A549 (cell line): ENCODE measurements around the gene XRRA1. TPM values are rescaled to one million over a fixed set of nuclear protein-coding genes. Genes with fewer than 3 reads are reported as not detected.
"Not testable (repeated sequence)": the region's sequence is repeated elsewhere in the genome, so short reads cannot be mapped to it uniquely, and the experiment has no call there.

ENCODE experiments used
- ATAC-seq, 2 experiments: fragments of 200-7000 bp in 1 of 2; fragments of >200 bp in 1 of 2; cut with Nextera tagmentation in 1 of 2; cut with Tn5 transposase in 1 of 2; 3 replicates each; pipeline versions ENCODE4 v1.8.0 to v1.9.1; 2018 to 2020; ENCODE audit warnings: mild to moderate bottlenecking in 1 of 2, moderate library complexity in 1 of 2
- CTCF ChIA-PET: fragments of 300-600 bp; sonication (Branson Sonifier 250); formaldehyde crosslinking; extraction: SDS; loops from one replicate; lab custom pipeline; 2021; ENCODE audit warnings: antibody characterized with exemption, inconsistent platforms; lab: Yijun Ruan, JAX
- POLR2A ChIA-PET: fragments of 350-600 bp; formaldehyde crosslinking; extraction: SDS; loops from one replicate; lab custom pipeline; 2021; ENCODE audit warnings: antibody characterized with exemption, inconsistent platforms; lab: Yijun Ruan, JAX
- DNase-seq, 2 experiments: peaks; one replicate each; pipeline versions ENCODE4 v3.0.0 to v3.0.0-alpha.2; 2011 to 2016; ENCODE audit warnings: low read depth in 1 of 2, low spot score in 1 of 2
- FAIRE-seq: peaks from 2 replicates; lab custom pipeline; 2011; peaks lifted over from hg19 to GRCh38; lab: Jason Lieb, UNC
- H3K27ac ChIP-seq, 2 experiments: fragments of >200 bp; sonication (Bioruptor Twin); formaldehyde crosslinking; 3 replicates each; pipeline ENCODE4 v1.5.1; 2016 to 2017
- H3K4me1 ChIP-seq: fragments of >200 bp; sonication (Bioruptor Twin); formaldehyde crosslinking; 3 replicates; pipeline ENCODE4 v1.6.1; 2016
- H3K4me2 ChIP-seq: fragments of >200 bp; sonication (Bioruptor Twin); formaldehyde crosslinking; 3 replicates; pipeline ENCODE4 v1.6.1; 2016
- H3K4me3 ChIP-seq: fragments of >200 bp; sonication (Bioruptor Twin); formaldehyde crosslinking; 3 replicates; pipeline ENCODE4 v1.5.1; 2016
- H3K9me3 ChIP-seq: fragments of >200 bp; sonication (Bioruptor Twin); formaldehyde crosslinking; 3 replicates; pipeline ENCODE4 v1.6.1; 2016
- BHLHE40 ChIP-seq: IDR thresholded peaks from 2 replicates; pipeline ENCODE4 v1.6.1; 2012; ENCODE audit warnings: low read depth, low read length, inconsistent platforms
- CHD4 ChIP-seq: fragments of 200-600 bp; sonication (generic); IDR thresholded peaks from 2 replicates; pipeline ENCODE4 v1.6.1; 2016; ENCODE audit warnings: antibody characterized with exemption, mild to moderate bottlenecking, borderline replicate concordance
- E2F6 ChIP-seq: IDR thresholded peaks from 2 replicates; pipeline ENCODE4 v1.6.1; 2012; ENCODE audit warnings: low read depth, borderline replicate concordance
- FOSL2 ChIP-seq, 2 experiments: fragments of 450-650 bp in 1 of 2; fragments of >200 bp in 1 of 2; sonication (Bioruptor Twin) in 1 of 2; formaldehyde crosslinking; IDR thresholded peaks; 2 replicates each; pipeline versions ENCODE4 v1.5.0 to v1.6.1; 2016 to 2020; ENCODE audit warnings: mild to moderate bottlenecking in 1 of 2, moderate library complexity in 1 of 2
- FOXS1 ChIP-seq: fragments of 250-450 bp; sonication (Bioruptor Pico); IDR thresholded peaks from 2 replicates; pipeline ENCODE4 v1.5.0; 2020; ENCODE audit warnings: mild to moderate bottlenecking, moderate library complexity
- GATA3 ChIP-seq: IDR thresholded peaks from 2 replicates; pipeline ENCODE4 v1.6.1; 2012; ENCODE audit warnings: borderline replicate concordance
- HEYL ChIP-seq: fragments of 250-450 bp; sonication (Bioruptor Pico); IDR thresholded peaks from 2 replicates; pipeline ENCODE4 v1.8.0; 2021; ENCODE audit warnings: mild to moderate bottlenecking, moderate library complexity
- HMGXB4 ChIP-seq: fragments of 250-450 bp; sonication (Bioruptor Pico); IDR thresholded peaks from 2 replicates; pipeline ENCODE4 v1.5.0; 2021; ENCODE audit warnings: mild to moderate bottlenecking, moderate library complexity, borderline replicate concordance
- HOXA7 ChIP-seq: fragments of 250-450 bp; sonication (Bioruptor Pico); IDR thresholded peaks from 2 replicates; pipeline ENCODE4 v1.5.0; 2020; ENCODE audit warnings: mild to moderate bottlenecking, moderate library complexity
- HOXB5 ChIP-seq: fragments of 250-450 bp; sonication (Bioruptor Pico); IDR thresholded peaks from 2 replicates; pipeline ENCODE4 v1.5.0; 2020; ENCODE audit warnings: mild to moderate bottlenecking, moderate library complexity
- JUNB ChIP-seq: fragments of >200 bp; sonication (Bioruptor Twin); formaldehyde crosslinking; IDR thresholded peaks from 2 replicates; pipeline ENCODE4 v1.6.1; 2016
- KDM1A ChIP-seq: fragments of 200-600 bp; sonication (generic); IDR thresholded peaks from 2 replicates; pipeline ENCODE4 v1.6.1; 2016; ENCODE audit warnings: low read depth, mild to moderate bottlenecking
- KDM5A ChIP-seq: fragments of 200-600 bp; sonication (generic); IDR thresholded peaks from 2 replicates; pipeline ENCODE4 v1.6.1; 2016; ENCODE audit warnings: antibody characterized with exemption, mild to moderate bottlenecking
- MAFK ChIP-seq: fragments of 450-650 bp; IDR thresholded peaks from 2 replicates; pipeline ENCODE4 v1.6.1; 2014; ENCODE audit not compliant: partially characterized antibody
- MYC ChIP-seq: IDR thresholded peaks from 2 replicates; pipeline ENCODE4 v1.6.1; 2012; ENCODE audit warnings: mild to moderate bottlenecking, inconsistent platforms, low read length, improper control_type of control experiment, borderline replicate concordance
- NPAS2 ChIP-seq: fragments of 250-450 bp; sonication (Bioruptor Pico); IDR thresholded peaks from 2 replicates; pipeline ENCODE4 v1.8.0; 2022; ENCODE audit warnings: mild to moderate bottlenecking, moderate library complexity, borderline replicate concordance
- POLR2A ChIP-seq: IDR thresholded peaks from 2 replicates; pipeline ENCODE4 v1.6.1; 2012; ENCODE audit warnings: mild to moderate bottlenecking, low read length
- POLR2AphosphoS2 ChIP-seq: conservative IDR thresholded peaks from 2 replicates; pipeline ENCODE4 v1.6.1; 2012; ENCODE audit warnings: low read length, improper control_type of control experiment, inconsistent platforms
- RARB ChIP-seq: fragments of 250-450 bp; sonication (Bioruptor Pico); IDR thresholded peaks from 2 replicates; pipeline ENCODE4 v1.8.0; 2021; ENCODE audit warnings: mild to moderate bottlenecking, moderate library complexity
- RCOR1 ChIP-seq: fragments of 150-350 bp; IDR thresholded peaks from 2 replicates; pipeline ENCODE4 v1.6.1; 2014; ENCODE audit warnings: antibody characterized with exemption, low read length, low read depth
- SMC3 ChIP-seq: fragments of >200 bp; sonication (Bioruptor Twin); formaldehyde crosslinking; IDR thresholded peaks from 3 replicates; pipeline ENCODE4 v1.6.1; 2018; ENCODE audit warnings: inconsistent platforms
- USF2 ChIP-seq: fragments of 450-650 bp; IDR thresholded peaks from 2 replicates; pipeline ENCODE4 v1.6.1; 2014; ENCODE audit warnings: antibody characterized with exemption
- ZFP36 ChIP-seq: fragments of 450-650 bp; IDR thresholded peaks from 2 replicates; pipeline ENCODE4 v1.6.1; 2014; ENCODE audit warnings: borderline replicate concordance; ENCODE audit not compliant: partially characterized antibody
- ZSCAN20 ChIP-seq: fragments of 250-450 bp; sonication (Bioruptor Pico); IDR thresholded peaks from 2 replicates; pipeline ENCODE4 v1.8.0; 2022; ENCODE audit warnings: mild to moderate bottlenecking, moderate library complexity
- WGBS: methylation state at CpG from one replicate; pipeline ENCODE4 v1.1.6; 2017; ENCODE audit errors: missing lambda C conversion rate; 5-methylcytosine and 5-hydroxymethylcytosine counted together
- polyA plus RNA-seq, 4 experiments: library from polyadenylated mRNA; depleted of rRNA in 3 of 4; stranded (reverse); fragments of >200 nt; fragmentation: RNase III in 1 of 4; extraction: RNeasy Plus Mini Kit Qiagen cat#74134 plus additional on column Dnase treatment in 1 of 4; gene quantifications; 2 replicates in 3 of 4; 3 replicates in 1 of 4; pipeline ENCODE4 v1.2.3, GENCODE V29; 2011 to 2017

Gene XRRA1
- polyA plus RNA-seq, 2 of the 4 experiments (the other 2 are of a cell fraction): 6.6 to 10.6 TPM

GRCh38 chr11:74971424-74971823 lies 22.5 kb upstream of the XRRA1 start:
- Histone ChIP-seq H3K4me1 (no peaks in the 10 kb centered on the region), H3K9me3 (no peaks in the 10 kb centered on the region), H3K27ac (no peak overlapping the region), H3K4me2 (no peak overlapping the region), H3K4me3 (no peak overlapping the region)
- no peak for DNase-seq
- no peak for ATAC-seq
- 91% methylated on average over 6 of the region's 6 CpGs for WGBS
- FAIRE-seq: no peak
- TF ChIP-seq FOXS1 (CRISPR knock-in tag): no peak
- no peak for TF ChIP-seq MYC
- TF ChIP-seq HOXA7: no peak
- no peak for TF ChIP-seq NPAS2 (CRISPR knock-in tag)
- TF ChIP-seq HEYL: no peak
- TF ChIP-seq HMGXB4 (CRISPR knock-in tag): no peak
- TF ChIP-seq KDM1A: no peak
- ChIA-PET CTCF (interaction anchor here (1.1 to 1.4 kb wide), 2 partner anchors 10 to 11 kb away, joined by 3 to 7 read pairs; no protein-coding TSS in a partner anchor), POLR2A (interaction anchor here (0.6 kb wide), 1 partner anchor 224 kb away, joined by 3 read pairs; no protein-coding TSS in a partner anchor)

- POLR2A ChIA-PET: interaction anchor here (0.6 kb wide), 1 partner anchor 223 kb away, joined by 3 read pairs; no protein-coding TSS in a partner anchor
- TF ChIP-seq USF2 (no peak), KDM5A (no peak), FOSL2 (IDR thresholded peaks at IDR 0.05) (no peak), FOSL2 (CRISPR knock-in tag; IDR thresholded peaks at IDR 0.05) (no peak), JUNB (no peak)
- TF ChIP-seq, all 56 proteins: peak for 0
- ATAC-seq: no peak
- no peak overlapping the region for H3K4me2 ChIP-seq
- CTCF ChIA-PET: interaction anchor here (1.4 kb wide), 1 partner anchor 11 kb away, joined by 7 read pairs; no protein-coding TSS in a partner anchor
- H3K4me3 ChIP-seq: no peak overlapping the region
- WGBS: 100% methylated on average over 1 of the region's 1 CpG
- H3K27ac ChIP-seq: no peak overlapping the region
- H3K4me1 ChIP-seq: no peaks in the 10 kb centered on the region
- no peaks in the 10 kb centered on the region for H3K9me3 ChIP-seq
- no peak for DNase-seq
- FAIRE-seq: no peak
Measured at GRCh38 chr11:74970852-74971395, 22.0 kb upstream of the XRRA1 start.

GRCh38 chr11:74966651-74967050 lies 17.8 kb upstream of the XRRA1 start:
- ATAC-seq (no peak), DNase-seq (no peak), FAIRE-seq (no peak)
- Histone ChIP-seq H3K4me3 (no peak overlapping the region), H3K4me2 (no peak overlapping the region), H3K27ac (0 out of 6 replicates have a peak overlapping the region, but pooled peaks of 1 of the 2 experiments have one; percentile 30), H3K4me1 (no peaks in the 10 kb centered on the region), H3K9me3 (no peaks in the 10 kb centered on the region)
- no peak for TF ChIP-seq BHLHE40
- TF ChIP-seq E2F6: no peak
- no peak for TF ChIP-seq ZFP36
- no peak for TF ChIP-seq RARB
- no peak for TF ChIP-seq KDM1A
- no peak for TF ChIP-seq FOXS1 (CRISPR knock-in tag)
- TF ChIP-seq ZSCAN20 (CRISPR knock-in tag): no peak
- no peak for TF ChIP-seq CHD4
- TF ChIP-seq MAFK: no peak
- no peak for TF ChIP-seq HOXA7
- no peak for TF ChIP-seq POLR2A
- TF ChIP-seq HOXB5 (CRISPR knock-in tag): no peak
- TF ChIP-seq SMC3: no peak
- no peak for TF ChIP-seq POLR2AphosphoS2
- TF ChIP-seq GATA3: no peak
- TF ChIP-seq RCOR1: no peak
- ChIA-PET POLR2A (interaction anchor here (1.2 kb wide), 1 partner anchor 18 kb away, joined by 4 read pairs; the partner anchor contains the start of genes SPCS2 and XRRA1), CTCF (interaction anchor here (2.3 kb wide), 1 partner anchor 37 kb away, joined by 6 read pairs; no protein-coding TSS in a partner anchor)
- WGBS: 66% methylated on average over 5 of the region's 5 CpGs

GRCh38 chr11:74960128-74960527 lies 11.2 kb upstream of the XRRA1 start:
- H3K4me1 ChIP-seq, H3K9me3 ChIP-seq, FAIRE-seq, ATAC-seq, H3K27ac ChIP-seq, H3K4me3 ChIP-seq, DNase-seq, H3K4me2 ChIP-seq: not testable (repeated sequence)
- ChIA-PET CTCF (interaction anchor here (1.0 to 2.0 kb wide), 7 partner anchors 9 to 282 kb away, joined by 3 to 5 read pairs (median 4); partner anchors contain the start of genes SPCS2 and XRRA1), POLR2A (interaction anchor here (1.4 kb wide), 1 partner anchor 29 kb away, joined by 8 read pairs; the partner anchor contains the start of gene NEU3)
- 93% methylated on average over 6 of the region's 6 CpGs for WGBS
